HG03354 (cell line): ENCODE measurements around the gene SMAD3.
A peak's percentile ranks its signal among the peaks of the same experiment; 100 is the strongest.
"Not testable (repeated sequence)": the region's sequence is repeated elsewhere in the genome, so short reads cannot be mapped to it uniquely, and the experiment has no call there.

Source experiments
- ATAC-seq: cut with Tn5 transposase; IDR thresholded peaks from one replicate; pipeline ENCODE4 v1.9.1; 2021; ENCODE audit warnings: mild to moderate bottlenecking; ENCODE audit not compliant: unreplicated experiment, poor library complexity, severe bottlenecking

SMAD3 gene

GRCh38 chr15:67065531-67066005 is at the start of gene SMAD3:
TSS of gene SMAD3 (plus strand) at chr15:67065602. CDS start at chr15:67066155, 553 bp downstream.
- ATAC-seq, result peak; percentile 42

GRCh38 chr15:67017311-67017710 is 48.1 kb upstream of the SMAD3 start:
- no peak for ATAC-seq

GRCh38 chr15:67018026-67018425 is 47.4 kb upstream of the SMAD3 start:
- ATAC-seq, result no peak

- ATAC-seq, result no peak
Observed at GRCh38 chr15:67018441-67018840, 47.0 kb upstream of the SMAD3 start.

GRCh38 chr15:67019069-67019468 is 46.3 kb upstream of the SMAD3 start:
- no peak for ATAC-seq

- no peak for ATAC-seq
Observed at GRCh38 chr15:67019884-67020520, 45.4 kb upstream of the SMAD3 start.

- ATAC-seq, result not testable (repeated sequence)
Observed at GRCh38 chr15:67020668-67021067, 44.7 kb upstream of the SMAD3 start.

GRCh38 chr15:67021455-67021854 is 43.9 kb upstream of the SMAD3 start:
- ATAC-seq, result no peak

- ATAC-seq, result no peak
Observed at GRCh38 chr15:67022587-67023105, 42.8 kb upstream of the SMAD3 start.

GRCh38 chr15:67023517-67024313 is 41.7 kb upstream of the SMAD3 start:
- no peak for ATAC-seq

- ATAC-seq, result no peak
Observed at GRCh38 chr15:67024314-67024997, 40.9 kb upstream of the SMAD3 start.

GRCh38 chr15:67024998-67025368 is 40.4 kb upstream of the SMAD3 start:
- ATAC-seq, result no peak

- no peak for ATAC-seq
Observed at GRCh38 chr15:67025719-67026609, 39.4 kb upstream of the SMAD3 start.

GRCh38 chr15:67026610-67026967 is 38.8 kb upstream of the SMAD3 start:
- no peak for ATAC-seq

GRCh38 chr15:67028440-67028839 is 37.0 kb upstream of the SMAD3 start:
- not testable (repeated sequence) for ATAC-seq

GRCh38 chr15:67030036-67030762 is 35.2 kb upstream of the SMAD3 start:
- no peak for ATAC-seq

- no peak for ATAC-seq
Observed at GRCh38 chr15:67031331-67031730, 34.1 kb upstream of the SMAD3 start.

- ATAC-seq, result no peak
Observed at GRCh38 chr15:67032608-67033007, 32.8 kb upstream of the SMAD3 start.

GRCh38 chr15:67033012-67033411 is 32.4 kb upstream of the SMAD3 start:
- ATAC-seq, result no peak
